Mononuclear cell (primary cell): Measurements from ENCODE around the gene PPP2CA. TPM values are rescaled to one million over a fixed set of nuclear protein-coding genes. Genes with fewer than 3 reads are reported as not detected.
"Not testable (repeated sequence)": the region's sequence is repeated elsewhere in the genome, so short reads cannot be mapped to it uniquely, and the experiment has no call there.

Experiments used
- H3K27me3 ChIP-seq: 2 replicates; pipeline ENCODE4 v1.6.0; 2011; ENCODE audit warnings: low read length, control low read depth; ENCODE audit not compliant: insufficient read depth
- H3K4me1 ChIP-seq: 2 replicates; pipeline ENCODE4 v1.5.1; 2011; ENCODE audit warnings: mild to moderate bottlenecking, low read length, control low read depth; ENCODE audit not compliant: insufficient read depth
- H3K4me3 ChIP-seq: 2 replicates; pipeline ENCODE4 v1.5.1; 2011; ENCODE audit warnings: mild to moderate bottlenecking, low read length, moderate library complexity
- H3K9me3 ChIP-seq: 2 replicates; pipeline ENCODE4 v1.5.1; 2011; ENCODE audit warnings: low read depth, mild to moderate bottlenecking, control low read depth, low read length
- total RNA-seq: library from RNA; depleted of rRNA; stranded (reverse); fragments of >200 nt; gene quantifications from one replicate; pipeline ENCODE4 v1.2.3, GENCODE V29; 2012

PPP2CA gene
- total RNA-seq, 1 donor: 173 TPM

- peaks cover 46% of the 10 kb centered on the region for H3K4me1 ChIP-seq
- no peaks in the 10 kb centered on the region for H3K9me3 ChIP-seq
- no peaks in the 10 kb centered on the region for H3K27me3 ChIP-seq
- H3K4me3 ChIP-seq: peak overlapping the region; percentile 96
Observed at GRCh38 chr5:134224888-134225779, 739 bp downstream of the PPP2CA start.

GRCh38 chr5:134223406-134224248, 2.2 kb downstream of the PPP2CA start:
- Histone ChIP-seq H3K4me1 (peaks cover 56% of the 10 kb centered on the region), H3K4me3 (no peak overlapping the region), H3K9me3 (no peaks in the 10 kb centered on the region), H3K27me3 (no peaks in the 10 kb centered on the region)

GRCh38 chr5:134221690-134222089, 4.2 kb downstream of the PPP2CA start:
- H3K27me3 ChIP-seq, H3K4me3 ChIP-seq, H3K9me3 ChIP-seq: not testable (repeated sequence)
- H3K4me1 ChIP-seq: peaks cover 51% of the 10 kb centered on the region

GRCh38 chr5:134215757-134216156, 10.1 kb downstream of the PPP2CA start:
- Histone ChIP-seq H3K9me3 (no peaks in the 10 kb centered on the region), H3K27me3 (no peaks in the 10 kb centered on the region), H3K4me1 (peaks cover 48% of the 10 kb centered on the region), H3K4me3 (no peak overlapping the region)

GRCh38 chr5:134211263-134212031, 14.4 kb downstream of the PPP2CA start:
- not testable (repeated sequence) for H3K4me3 ChIP-seq, H3K9me3 ChIP-seq, H3K27me3 ChIP-seq
- peaks cover 46% of the 10 kb centered on the region for H3K4me1 ChIP-seq

GRCh38 chr5:134209477-134210245, 16.2 kb downstream of the PPP2CA start:
- no peak overlapping the region for H3K4me3 ChIP-seq
- no peaks in the 10 kb centered on the region for H3K9me3 ChIP-seq
- peaks cover 36% of the 10 kb centered on the region for H3K4me1 ChIP-seq
- H3K27me3 ChIP-seq: no peaks in the 10 kb centered on the region

- Histone ChIP-seq H3K9me3 (no peaks in the 10 kb centered on the region), H3K4me3 (no peak overlapping the region), H3K27me3 (no peaks in the 10 kb centered on the region), H3K4me1 (peaks cover 29% of the 10 kb centered on the region)
Observed at GRCh38 chr5:134207696-134208095, 18.2 kb downstream of the PPP2CA start.

GRCh38 chr5:134206627-134207160, 19.2 kb downstream of the PPP2CA start:
- H3K4me1 ChIP-seq: peaks cover 29% of the 10 kb centered on the region
- no peak overlapping the region for H3K4me3 ChIP-seq
- no peaks in the 10 kb centered on the region for H3K9me3 ChIP-seq

GRCh38 chr5:134204575-134204974, 21.3 kb downstream of the PPP2CA start:
- Histone ChIP-seq H3K4me1 (peaks cover 10% of the 10 kb centered on the region), H3K4me3 (no peak overlapping the region), H3K9me3 (no peaks in the 10 kb centered on the region), H3K27me3 (no peaks in the 10 kb centered on the region)

More at GRCh38 chr5:134206627-134207160, 19.2 kb downstream of the PPP2CA start:
- H3K27me3 ChIP-seq: no peaks in the 10 kb centered on the region

GRCh38 chr5:134203630-134204029, 22.2 kb downstream of the PPP2CA start:
- H3K27me3 ChIP-seq: no peaks in the 10 kb centered on the region
- H3K9me3 ChIP-seq: no peaks in the 10 kb centered on the region
- no peak overlapping the region for H3K4me3 ChIP-seq
- peaks cover 6% of the 10 kb centered on the region for H3K4me1 ChIP-seq

GRCh38 chr5:134195666-134196065, 30.2 kb downstream of the PPP2CA start:
- Histone ChIP-seq H3K27me3 (no peaks in the 10 kb centered on the region), H3K4me1 (no peaks in the 10 kb centered on the region), H3K9me3 (no peaks in the 10 kb centered on the region), H3K4me3 (no peak overlapping the region)

GRCh38 chr5:134189031-134189430, 36.8 kb downstream of the PPP2CA start:
- no peaks in the 10 kb centered on the region for H3K9me3 ChIP-seq
- H3K27me3 ChIP-seq: no peaks in the 10 kb centered on the region
- no peak overlapping the region for H3K4me3 ChIP-seq
- no peaks in the 10 kb centered on the region for H3K4me1 ChIP-seq

GRCh38 chr5:134188092-134188491, 37.8 kb downstream of the PPP2CA start:
- no peak overlapping the region for H3K4me3 ChIP-seq
- no peaks in the 10 kb centered on the region for H3K4me1 ChIP-seq
- H3K27me3 ChIP-seq: no peaks in the 10 kb centered on the region
- no peaks in the 10 kb centered on the region for H3K9me3 ChIP-seq
